ENCODE data around the gene DDB1.

The DDB1 gene

GRCh38 chr11:61281581-61282250 is 51.2 kb downstream of the DDB1 start:
- TF ChIP-seq, protein P1, sequence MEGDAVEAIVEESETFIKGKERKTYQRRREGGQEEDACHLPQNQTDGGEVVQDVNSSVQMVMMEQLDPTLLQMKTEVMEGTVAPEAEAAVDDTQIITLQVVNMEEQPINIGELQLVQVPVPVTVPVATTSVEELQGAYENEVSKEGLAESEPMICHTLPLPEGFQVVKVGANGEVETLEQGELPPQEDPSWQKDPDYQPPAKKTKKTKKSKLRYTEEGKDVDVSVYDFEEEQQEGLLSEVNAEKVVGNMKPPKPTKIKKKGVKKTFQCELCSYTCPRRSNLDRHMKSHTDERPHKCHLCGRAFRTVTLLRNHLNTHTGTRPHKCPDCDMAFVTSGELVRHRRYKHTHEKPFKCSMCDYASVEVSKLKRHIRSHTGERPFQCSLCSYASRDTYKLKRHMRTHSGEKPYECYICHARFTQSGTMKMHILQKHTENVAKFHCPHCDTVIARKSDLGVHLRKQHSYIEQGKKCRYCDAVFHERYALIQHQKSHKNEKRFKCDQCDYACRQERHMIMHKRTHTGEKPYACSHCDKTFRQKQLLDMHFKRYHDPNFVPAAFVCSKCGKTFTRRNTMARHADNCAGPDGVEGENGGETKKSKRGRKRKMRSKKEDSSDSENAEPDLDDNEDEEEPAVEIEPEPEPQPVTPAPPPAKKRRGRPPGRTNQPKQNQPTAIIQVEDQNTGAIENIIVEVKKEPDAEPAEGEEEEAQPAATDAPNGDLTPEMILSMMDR (conservative IDR thresholded peaks at IDR 0.05) = no peak
- H3K27ac ChIP-seq = no peak overlapping the region

- no peak overlapping the region for H3K27ac ChIP-seq
- TF ChIP-seq, protein P1 (conservative IDR thresholded peaks at IDR 0.05) = no peak
Measured at GRCh38 chr11:61280883-61281580, 51.9 kb downstream of the DDB1 start.

- no peak overlapping the region for H3K27ac ChIP-seq
- TF ChIP-seq, protein P1 (conservative IDR thresholded peaks at IDR 0.05) = no peak
Measured at GRCh38 chr11:61279934-61280659, 52.8 kb downstream of the DDB1 start.

- TF ChIP-seq, protein P1 (conservative IDR thresholded peaks at IDR 0.05) = no peak
- H3K27ac ChIP-seq = no peak overlapping the region
Measured at GRCh38 chr11:61278001-61278470, 54.9 kb downstream of the DDB1 start.

- no peak overlapping the region for H3K27ac ChIP-seq
- TF ChIP-seq, protein P1 (conservative IDR thresholded peaks at IDR 0.05) = no peak
Measured at GRCh38 chr11:61277186-61278000, 55.5 kb downstream of the DDB1 start.

DNA sequence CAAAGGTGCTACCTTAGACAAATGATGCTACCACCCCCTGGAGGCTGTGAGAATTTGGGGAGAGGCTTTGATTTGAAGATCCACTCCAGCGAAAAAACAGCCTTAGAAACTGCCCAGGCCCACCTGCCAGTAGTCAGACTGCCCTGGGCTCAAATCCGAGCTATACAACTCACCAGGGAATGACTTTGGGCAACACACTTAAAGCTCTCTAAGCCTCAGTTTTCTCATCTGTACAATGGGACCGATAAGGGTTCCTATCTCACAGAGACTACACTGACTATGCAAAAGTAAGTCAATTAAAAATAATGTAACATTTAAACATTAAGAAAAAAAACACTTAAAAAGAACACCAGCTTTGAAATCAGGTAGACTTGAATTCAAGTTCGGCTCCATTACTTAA is 57.7 kb downstream of the DDB1 start:
- TF ChIP-seq, protein P1 (conservative IDR thresholded peaks at IDR 0.05) = no peak
- no peak overlapping the region for H3K27ac ChIP-seq
